Nucleus accumbens (tissue), 56 donors: ENCODE measurements around the gene LRIF1.
"Not testable (repeated sequence)": the region's sequence is repeated elsewhere in the genome, so short reads cannot be mapped to it uniquely, and the experiment has no call there.

ENCODE experiments used
- DNase-seq, 56 donors: peaks; one replicate each; lab custom pipeline; 2025; lab: John Stamatoyannopoulos, UW

The LRIF1 gene

DNA sequence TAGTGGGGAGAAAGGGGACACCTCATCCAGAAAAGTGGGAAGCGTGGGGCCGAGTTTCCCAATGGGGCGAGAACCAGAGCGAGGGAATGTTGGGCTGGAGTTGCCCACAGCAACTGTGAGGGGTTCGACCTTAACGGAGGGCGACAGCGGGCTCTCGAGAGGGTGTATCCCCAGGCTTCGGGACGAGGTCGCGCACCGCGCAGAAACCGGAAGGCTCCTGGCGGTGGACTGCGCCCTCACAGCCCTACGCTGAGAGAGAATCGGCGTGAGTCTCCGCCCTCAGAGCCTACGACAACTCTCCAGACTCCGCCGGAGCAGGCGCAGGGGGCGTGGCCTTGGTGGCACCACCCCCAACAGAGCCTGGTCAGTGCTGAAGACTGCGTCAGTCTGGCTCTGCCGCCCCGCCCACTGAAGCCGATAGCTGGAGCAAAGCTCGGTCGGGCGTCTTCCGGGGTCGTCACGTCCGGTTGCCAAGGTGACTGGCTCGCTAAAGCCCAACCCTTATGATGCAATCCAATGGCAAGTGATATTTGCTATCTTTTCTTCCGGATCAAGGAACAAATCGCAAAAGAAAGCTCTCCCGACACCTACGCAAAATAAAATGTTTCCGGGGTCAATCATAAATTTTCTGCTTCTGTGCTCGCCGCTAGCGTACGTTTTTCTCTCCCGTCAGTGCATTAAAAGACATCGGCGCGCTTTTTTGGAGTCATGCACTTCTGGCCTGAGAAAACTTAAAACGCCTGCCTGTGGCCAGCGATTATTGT is at the start of gene LRIF1:
Gene LRIF1, minus strand, starts transcription at position 232 of the 764 bp plus-strand sequence. CDS start 234 bp downstream, outside the sequence.
- peak; percentile 45 to 100 (median 97) for DNase-seq

- no peak for DNase-seq
Measured at GRCh38 chr1:111008031-111008430, 44.3 kb upstream of the LRIF1 start.

DNA sequence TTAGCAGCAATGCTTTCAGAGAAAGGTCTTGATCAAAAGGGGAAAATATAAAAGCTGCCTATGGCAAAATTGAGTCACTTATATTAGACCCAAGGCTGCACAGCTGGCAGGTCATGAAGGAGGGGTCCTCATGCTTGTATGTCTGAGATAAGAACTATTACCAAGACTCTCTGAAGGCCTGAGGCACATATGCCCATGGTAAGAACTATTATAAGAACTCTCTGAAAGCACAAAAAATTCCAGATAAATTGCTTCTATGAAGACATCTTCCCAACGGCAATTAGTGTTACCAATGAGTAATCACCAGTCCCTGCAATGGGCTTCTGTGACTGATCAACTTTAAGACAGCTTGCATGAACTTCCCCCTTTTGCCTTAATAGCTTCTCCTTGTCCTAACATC is 42.8 kb upstream of the LRIF1 start:
- no peak for DNase-seq

DNA sequence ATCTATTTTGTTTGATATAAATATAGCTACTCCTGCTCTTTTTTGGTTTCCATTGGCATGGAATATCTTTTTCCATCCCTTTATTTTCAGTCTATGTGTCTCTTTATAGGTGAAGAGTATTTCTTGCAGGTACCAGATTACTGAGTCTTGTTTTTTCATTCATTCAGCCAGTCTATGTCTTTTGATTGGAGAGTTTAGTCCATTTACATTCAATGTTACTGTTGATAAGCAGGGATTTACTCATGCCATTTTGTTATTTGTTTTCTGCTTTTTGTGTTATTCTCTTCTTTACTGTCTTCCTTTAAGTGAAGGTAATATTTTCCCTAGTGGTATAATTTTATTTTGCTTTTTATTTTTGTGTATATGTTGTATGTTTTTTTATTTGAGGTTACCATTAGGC is 35.9 kb upstream of the LRIF1 start:
- DNase-seq, result not testable (repeated sequence)

DNA sequence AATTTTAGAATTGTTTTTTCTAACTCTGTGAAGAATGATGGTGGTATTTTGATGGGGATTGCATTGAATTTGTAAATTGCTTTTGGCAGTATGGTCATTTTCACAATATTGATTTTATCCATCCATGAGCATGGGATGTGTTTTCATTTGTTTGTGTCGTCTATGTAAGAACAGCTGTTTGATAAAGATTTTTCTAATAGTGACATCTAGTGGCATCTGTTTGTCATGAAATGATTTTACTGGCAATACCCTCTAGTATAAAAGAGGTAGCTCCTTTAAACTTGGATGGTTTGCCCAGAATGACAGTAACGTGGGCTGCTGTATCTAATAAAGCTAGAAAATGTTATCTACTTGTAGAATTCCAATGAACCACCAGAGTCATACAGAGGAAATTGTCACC is 28.6 kb upstream of the LRIF1 start:
- not testable (repeated sequence) for DNase-seq

- DNase-seq, result not testable (repeated sequence)
Measured at GRCh38 chr1:110991295-110991694, 27.6 kb upstream of the LRIF1 start.

GRCh38 chr1:110990541-110990940 is 26.8 kb upstream of the LRIF1 start:
- no peak for DNase-seq

DNA sequence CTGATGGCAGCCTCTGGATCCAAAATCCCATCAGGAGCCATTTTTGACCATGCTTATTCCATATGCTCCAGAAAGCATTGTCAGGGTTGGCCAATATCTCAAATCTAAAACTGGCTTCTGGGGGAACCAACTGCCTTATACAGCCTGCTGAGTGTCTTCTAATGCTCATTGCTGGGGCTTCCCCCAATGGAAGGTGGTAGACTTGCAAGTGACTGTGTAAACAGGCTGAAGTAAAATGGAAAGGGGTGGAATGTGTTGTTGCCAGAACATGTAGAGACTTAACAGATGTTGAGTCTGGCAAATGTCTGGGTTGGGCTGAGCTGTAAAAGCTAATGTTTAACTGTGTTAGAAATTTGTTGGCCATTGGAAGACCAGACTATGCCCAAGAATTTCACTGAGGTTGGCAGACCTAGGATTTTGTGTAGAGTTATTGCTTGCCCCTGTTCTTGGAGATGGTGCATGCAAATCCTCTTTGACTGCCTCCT is 22.7 kb upstream of the LRIF1 start:
- no peak for DNase-seq

GRCh38 chr1:110982320-110982719 is 18.6 kb upstream of the LRIF1 start:
- no peak for DNase-seq

- no peak for DNase-seq
Measured at GRCh38 chr1:110979154-110979553, 15.4 kb upstream of the LRIF1 start.

DNA sequence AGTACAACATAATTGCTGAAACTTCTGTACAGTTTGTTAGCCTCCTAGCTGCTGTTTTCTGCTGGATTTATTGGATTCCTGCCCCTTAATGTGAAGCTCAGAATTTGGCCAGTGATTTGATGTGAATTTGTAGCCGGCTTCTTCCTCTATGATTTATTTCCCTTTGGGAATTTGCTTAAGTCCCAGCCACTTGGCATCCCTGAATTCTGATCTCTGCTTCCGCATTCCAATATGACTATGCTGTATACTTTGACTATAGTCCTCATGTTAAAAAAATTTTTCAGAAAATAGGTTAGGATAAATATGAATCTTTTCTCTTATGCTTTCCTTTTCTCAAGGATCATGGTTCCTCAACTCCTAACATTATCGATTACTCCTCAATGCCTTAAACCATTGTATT is 12.4 kb upstream of the LRIF1 start:
- DNase-seq, result no peak

DNA sequence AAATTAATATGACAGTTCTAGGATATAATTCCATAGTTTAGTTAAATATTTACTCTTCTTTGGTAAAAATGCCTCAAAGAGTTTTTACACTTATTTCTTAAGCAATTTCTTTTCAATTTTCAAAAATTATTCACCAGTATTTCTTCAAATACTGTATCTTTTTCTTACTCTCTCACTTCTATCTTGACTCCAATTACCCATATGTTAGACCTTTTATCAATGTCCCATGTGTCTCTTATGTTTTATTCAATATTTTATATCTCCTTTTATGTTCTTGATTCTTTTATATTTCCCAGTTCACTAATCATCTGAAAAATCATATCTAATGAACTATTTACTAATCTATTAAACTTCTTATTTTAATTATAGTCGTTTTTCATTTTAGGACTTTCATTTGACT is 11.5 kb upstream of the LRIF1 start:
- no peak for DNase-seq

- no peak for DNase-seq
Measured at GRCh38 chr1:110967256-110967655, 3.5 kb upstream of the LRIF1 start.

GRCh38 chr1:110964455-110964903 is 757 bp upstream of the LRIF1 start:
- no peak for DNase-seq

DNA sequence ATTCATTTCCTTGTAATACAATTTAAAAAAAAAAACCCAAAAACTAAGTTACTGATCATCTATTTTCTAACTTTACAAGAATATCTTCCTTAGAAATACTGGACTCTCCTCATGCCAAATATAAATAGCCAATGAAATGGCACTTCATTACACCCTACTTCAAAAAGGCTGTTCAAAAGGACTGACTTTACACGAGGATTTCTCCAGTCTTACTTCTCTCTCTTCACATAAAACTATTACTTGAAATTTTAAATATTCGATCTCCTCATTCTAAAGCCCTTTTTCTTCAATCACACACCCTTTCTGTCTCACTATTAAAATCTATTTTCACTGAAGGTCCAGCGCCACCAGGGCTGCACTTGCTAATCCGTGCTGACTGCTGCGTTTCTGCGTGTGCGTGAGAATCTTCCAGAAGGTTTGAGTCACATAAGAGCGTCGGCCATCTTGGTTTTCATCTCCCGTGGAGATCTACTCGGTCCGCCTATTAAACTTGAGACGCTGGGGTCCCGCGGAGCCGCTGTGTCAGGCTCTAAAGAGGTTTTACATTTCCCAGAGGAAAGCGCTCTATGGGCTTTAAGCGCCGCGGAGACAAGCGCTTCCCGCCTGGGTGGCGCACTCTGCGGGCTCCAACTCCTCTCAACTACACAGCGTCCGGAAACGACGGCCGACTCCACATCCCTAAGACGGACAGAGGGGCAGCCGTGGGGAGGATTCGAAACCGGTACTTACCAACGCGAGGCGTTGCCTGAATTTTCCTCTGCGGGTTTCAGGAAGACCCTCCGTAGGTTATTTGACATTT is 631 bp downstream of the LRIF1 start:
- peak in 45 of 56 donors; percentile 11 to 73 (median 48) for DNase-seq

GRCh38 chr1:110961902-110962301 is 1.8 kb downstream of the LRIF1 start:
- DNase-seq, result no peak

- no peak for DNase-seq
Measured at GRCh38 chr1:110960777-110961420, 2.8 kb downstream of the LRIF1 start.

GRCh38 chr1:110957798-110958197 is 5.9 kb downstream of the LRIF1 start:
- no peak for DNase-seq

GRCh38 chr1:110956586-110956985 is 7.1 kb downstream of the LRIF1 start:
- no peak for DNase-seq

GRCh38 chr1:110953031-110953430 is 10.7 kb downstream of the LRIF1 start:
- no peak for DNase-seq

GRCh38 chr1:110952031-110952430 is 11.7 kb downstream of the LRIF1 start:
- no peak for DNase-seq
